HG02973 (cell line): ENCODE measurements around the gene GPN3.
"Not testable (repeated sequence)": the region's sequence is repeated elsewhere in the genome, so short reads cannot be mapped to it uniquely, and the experiment has no call there.

Source experiments
- ATAC-seq: cut with Tn5 transposase; IDR thresholded peaks from one replicate; pipeline ENCODE4 v1.9.1; 2021; ENCODE audit warnings: moderate library complexity; ENCODE audit not compliant: unreplicated experiment

Gene GPN3

GRCh38 chr12:110468214-110469048 is at the start of gene GPN3, which contains the start of gene FAM216A:
Gene GPN3 (minus strand): TSS chr12:110468257. CDS start chr12:110468203, 54 bp downstream.
Gene FAM216A (plus strand): TSS chr12:110468845. CDS start chr12:110468876, 31 bp downstream.
- ATAC-seq = peak; percentile 69

- no peak for ATAC-seq
Measured at GRCh38 chr12:110516995-110517394, 48.9 kb upstream of the GPN3 start.

- ATAC-seq = no peak
Measured at GRCh38 chr12:110514363-110514762, 46.3 kb upstream of the GPN3 start.

- ATAC-seq = no peak
Measured at GRCh38 chr12:110513842-110514241, 45.8 kb upstream of the GPN3 start.

- no peak for ATAC-seq
Measured at GRCh38 chr12:110508071-110508586, 40.1 kb upstream of the GPN3 start.

- no peak for ATAC-seq
Measured at GRCh38 chr12:110505332-110505731, 37.3 kb upstream of the GPN3 start.

GRCh38 chr12:110503432-110503831 is 35.4 kb upstream of the GPN3 start:
- no peak for ATAC-seq

- peak; percentile 75 for ATAC-seq
Measured at GRCh38 chr12:110501752-110502738, 34.0 kb upstream of the GPN3 start, which contains the start of the genes RAD9B and VPS29. Gene RAD9B (plus strand): TSS chr12:110502331. CDS start chr12:110502338, 7 bp downstream. Gene VPS29 (minus strand): TSS chr12:110502111. CDS start chr12:110502051, 60 bp downstream.

GRCh38 chr12:110501399-110501751 is 33.3 kb upstream of the GPN3 start:
- ATAC-seq = peak; percentile 28

- ATAC-seq = no peak
Measured at GRCh38 chr12:110498984-110499706, 31.1 kb upstream of the GPN3 start.

GRCh38 chr12:110475426-110475825 is 7.4 kb upstream of the GPN3 start:
- ATAC-seq = no peak

GRCh38 chr12:110467847-110468213 is 227 bp downstream of the GPN3 start:
- ATAC-seq = no peak

GRCh38 chr12:110466791-110467190 is 1.3 kb downstream of the GPN3 start:
- ATAC-seq = no peak

- not testable (repeated sequence) for ATAC-seq
Measured at GRCh38 chr12:110465765-110466164, 2.3 kb downstream of the GPN3 start.

GRCh38 chr12:110465024-110465423 is 3.0 kb downstream of the GPN3 start:
- no peak for ATAC-seq

GRCh38 chr12:110461189-110461588 is 6.9 kb downstream of the GPN3 start:
- ATAC-seq = not testable (repeated sequence)

GRCh38 chr12:110458756-110459155 is 9.3 kb downstream of the GPN3 start:
- no peak for ATAC-seq

GRCh38 chr12:110453569-110454296 is 14.3 kb downstream of the GPN3 start:
- ATAC-seq = no peak

GRCh38 chr12:110451263-110451662 is 16.8 kb downstream of the GPN3 start:
- no peak for ATAC-seq
